ENCODE data around the gene KCNH3.

The KCNH3 gene

GRCh38 chr12:49496417-49497360 is 42.1 kb upstream of the KCNH3 start:
- no peaks in the 10 kb centered on the region for H3K27me3 ChIP-seq
- H3K4me3 ChIP-seq (ENCODE audit: low read depth in 1 of 2, low read length in 1 of 2) = no peak overlapping the region
- H3K4me1 ChIP-seq (ENCODE audit: control insufficient read depth in 1 of 2, insufficient read depth in 1 of 2, low read depth in 1 of 2, low read length in 1 of 2) = no peaks in the 10 kb centered on the region
- no peak overlapping the region for H3K27ac ChIP-seq
- H3K9me3 ChIP-seq = no peaks in the 10 kb centered on the region
- no peak for TF ChIP-seq CTCF (IDR thresholded peaks at IDR 0.05)
- H3K36me3 ChIP-seq = no peaks in the 10 kb centered on the region

DNA sequence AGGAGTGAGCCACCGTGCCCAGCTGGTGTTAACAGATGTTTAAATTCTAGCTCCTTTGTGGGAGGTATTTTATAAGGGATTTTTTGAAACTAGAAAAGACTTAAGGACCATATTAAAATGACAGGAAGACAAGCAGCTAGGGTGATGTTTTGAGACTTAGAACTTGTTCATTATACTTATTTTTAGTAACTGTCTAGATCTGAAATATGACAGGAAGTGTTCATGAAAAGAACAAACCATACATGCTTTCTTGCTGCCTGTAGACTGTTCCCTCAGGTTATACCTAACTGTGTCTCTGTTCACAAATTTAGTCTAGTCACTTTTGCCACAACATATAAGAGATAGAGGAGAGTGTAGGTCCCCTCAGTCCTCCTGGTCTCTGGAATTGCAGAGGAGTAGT is 36.9 kb upstream of the KCNH3 start:
- Histone ChIP-seq H3K27me3 (no peaks in the 10 kb centered on the region), H3K27ac (no peak overlapping the region), H3K4me3 (ENCODE audit: low read depth in 1 of 2, low read length in 1 of 2) (no peak overlapping the region), H3K36me3 (no peaks in the 10 kb centered on the region), H3K4me1 (ENCODE audit: control insufficient read depth in 1 of 2, insufficient read depth in 1 of 2, low read depth in 1 of 2, low read length in 1 of 2) (no peaks in the 10 kb centered on the region), H3K9me3 (no peaks in the 10 kb centered on the region)
- no peak for TF ChIP-seq CTCF (IDR thresholded peaks at IDR 0.05)

DNA sequence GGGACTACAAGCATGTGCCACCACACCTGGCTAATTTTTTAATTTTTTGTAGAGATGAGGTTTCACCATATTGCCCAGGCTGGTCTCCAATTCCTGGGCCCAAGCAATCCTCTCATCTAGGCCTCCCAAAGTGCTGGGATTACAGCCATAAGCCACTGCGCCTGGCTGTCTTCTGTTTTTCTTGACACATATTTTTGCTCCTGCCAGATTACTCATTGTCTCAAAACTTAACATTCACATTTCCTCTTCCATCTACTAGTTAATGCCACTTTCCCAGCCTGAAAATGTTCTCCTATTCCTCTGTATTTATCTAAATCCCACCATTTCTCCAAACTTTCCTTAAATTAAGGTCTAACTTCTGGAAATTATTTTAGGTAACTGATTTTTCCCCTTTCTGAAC is 36.2 kb upstream of the KCNH3 start:
- no peaks in the 10 kb centered on the region for H3K27me3 ChIP-seq
- TF ChIP-seq CTCF (IDR thresholded peaks at IDR 0.05) = no peak
- H3K9me3 ChIP-seq = no peaks in the 10 kb centered on the region
- H3K4me3 ChIP-seq (ENCODE audit: low read depth in 1 of 2, low read length in 1 of 2) = no peak overlapping the region
- H3K36me3 ChIP-seq = no peaks in the 10 kb centered on the region
- no peak overlapping the region for H3K27ac ChIP-seq
- H3K4me1 ChIP-seq (ENCODE audit: control insufficient read depth in 1 of 2, insufficient read depth in 1 of 2, low read depth in 1 of 2, low read length in 1 of 2) = no peaks in the 10 kb centered on the region

DNA sequence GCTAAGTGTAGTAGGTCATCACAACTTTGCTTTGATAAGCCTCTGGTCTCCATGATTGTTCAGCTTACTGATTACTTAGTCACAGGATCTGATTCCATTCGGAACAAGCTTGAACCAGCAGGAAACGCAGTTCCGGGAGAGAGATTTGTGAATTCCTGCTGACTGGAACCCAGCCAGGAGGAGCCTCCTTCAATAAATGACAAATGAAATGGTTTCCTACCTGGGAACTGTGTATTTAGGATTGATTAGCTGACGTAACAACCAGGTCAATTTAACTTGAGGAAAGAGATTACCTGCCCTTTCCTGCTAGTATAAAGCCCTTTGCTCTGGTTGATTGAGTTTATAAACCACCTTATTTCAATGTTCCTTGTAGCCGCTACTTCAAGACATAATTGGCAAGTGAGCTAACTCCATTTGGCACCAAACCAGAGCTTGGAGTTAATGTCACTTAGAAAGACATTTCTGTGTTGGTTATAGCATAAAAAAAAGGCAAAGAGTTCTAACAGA is 35.1 kb upstream of the KCNH3 start:
- no peak for TF ChIP-seq CTCF (IDR thresholded peaks at IDR 0.05)
- Histone ChIP-seq H3K36me3 (no peaks in the 10 kb centered on the region), H3K4me3 (ENCODE audit: low read depth in 1 of 2, low read length in 1 of 2) (no peak overlapping the region)

GRCh38 chr12:49505672-49506071 is 33.2 kb upstream of the KCNH3 start:
- no peak overlapping the region for H3K4me3 ChIP-seq (ENCODE audit: low read depth in 1 of 2, low read length in 1 of 2)
- no peak overlapping the region for H3K27ac ChIP-seq
- no peaks in the 10 kb centered on the region for H3K36me3 ChIP-seq
- no peaks in the 10 kb centered on the region for H3K9me3 ChIP-seq
- no peak for TF ChIP-seq CTCF (IDR thresholded peaks at IDR 0.05)
- no peaks in the 10 kb centered on the region for H3K27me3 ChIP-seq
- no peaks in the 10 kb centered on the region for H3K4me1 ChIP-seq (ENCODE audit: control insufficient read depth in 1 of 2, insufficient read depth in 1 of 2, low read depth in 1 of 2, low read length in 1 of 2)

More for the DNA sequence above, 35.1 kb upstream of the KCNH3 start:
- Histone ChIP-seq H3K9me3 (no peaks in the 10 kb centered on the region), H3K27ac (no peak overlapping the region), H3K27me3 (no peaks in the 10 kb centered on the region), H3K4me1 (ENCODE audit: control insufficient read depth in 1 of 2, insufficient read depth in 1 of 2, low read depth in 1 of 2, low read length in 1 of 2) (no peaks in the 10 kb centered on the region)
